ENCODE data around the gene TSPAN2.
"Not testable (repeated sequence)": the region's sequence is repeated elsewhere in the genome, so short reads cannot be mapped to it uniquely, and the experiment has no call there.

DNA sequence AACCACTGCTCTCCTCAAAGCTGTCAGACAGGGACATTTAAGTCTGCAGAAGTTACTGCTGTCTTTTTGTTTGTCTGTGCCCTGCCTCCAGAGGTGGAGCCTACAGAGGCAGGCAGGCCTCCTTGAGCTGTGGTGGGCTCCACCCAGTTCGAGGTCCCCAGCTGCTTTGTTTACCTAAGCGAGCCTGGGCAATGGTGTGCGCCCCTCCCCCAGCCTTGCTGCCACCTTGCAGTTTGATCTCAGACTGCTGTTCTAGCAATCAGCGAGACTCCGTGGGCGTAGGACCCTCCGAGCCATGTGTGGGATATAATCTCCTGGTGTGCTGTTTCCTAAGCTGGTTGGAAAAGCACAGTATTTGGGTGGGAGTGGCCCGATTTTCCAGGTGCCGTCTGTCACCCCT is 69.8 kb downstream of the TSPAN2 start:
- TF ChIP-seq, protein P1, sequence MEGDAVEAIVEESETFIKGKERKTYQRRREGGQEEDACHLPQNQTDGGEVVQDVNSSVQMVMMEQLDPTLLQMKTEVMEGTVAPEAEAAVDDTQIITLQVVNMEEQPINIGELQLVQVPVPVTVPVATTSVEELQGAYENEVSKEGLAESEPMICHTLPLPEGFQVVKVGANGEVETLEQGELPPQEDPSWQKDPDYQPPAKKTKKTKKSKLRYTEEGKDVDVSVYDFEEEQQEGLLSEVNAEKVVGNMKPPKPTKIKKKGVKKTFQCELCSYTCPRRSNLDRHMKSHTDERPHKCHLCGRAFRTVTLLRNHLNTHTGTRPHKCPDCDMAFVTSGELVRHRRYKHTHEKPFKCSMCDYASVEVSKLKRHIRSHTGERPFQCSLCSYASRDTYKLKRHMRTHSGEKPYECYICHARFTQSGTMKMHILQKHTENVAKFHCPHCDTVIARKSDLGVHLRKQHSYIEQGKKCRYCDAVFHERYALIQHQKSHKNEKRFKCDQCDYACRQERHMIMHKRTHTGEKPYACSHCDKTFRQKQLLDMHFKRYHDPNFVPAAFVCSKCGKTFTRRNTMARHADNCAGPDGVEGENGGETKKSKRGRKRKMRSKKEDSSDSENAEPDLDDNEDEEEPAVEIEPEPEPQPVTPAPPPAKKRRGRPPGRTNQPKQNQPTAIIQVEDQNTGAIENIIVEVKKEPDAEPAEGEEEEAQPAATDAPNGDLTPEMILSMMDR (IDR thresholded peaks at IDR 0.05), result not testable (repeated sequence)
- not testable (repeated sequence) for TF ChIP-seq POLR2A (IDR thresholded peaks at IDR 0.05)
